CD4-positive, alpha-beta T cell (primary cell): ENCODE measurements around the gene IQSEC1. TPM values are rescaled to one million over a fixed set of nuclear protein-coding genes. Genes with fewer than 3 reads are reported as not detected.

Source experiments
- ATAC-seq: fragments of 200-7000 bp; cut with Tn5 transposase; one replicate; pipeline ENCODE4 v1.10.0; 2022; ENCODE audit warnings: mild to moderate bottlenecking; ENCODE audit not compliant: poor library complexity
- CTCF ChIA-PET: fragments of 350-600 bp; sonication (Branson Sonifier 250); formaldehyde crosslinking; loops from one replicate; lab custom pipeline; 2021; ENCODE audit warnings: antibody characterized with exemption, inconsistent platforms; lab: Charles Lee
- POLR2A ChIA-PET: fragments of 350-600 bp; sonication (Branson Sonifier 250); formaldehyde crosslinking; loops from one replicate; lab custom pipeline; 2021; ENCODE audit warnings: antibody characterized with exemption, inconsistent platforms; lab: Charles Lee
- DNase-seq, 14 experiments: peaks; one replicate each; pipeline ENCODE4 v3.0.0-alpha.2; 2013 to 2020; ENCODE audit warnings: mixed read lengths in 2 of 14
- H3K27ac ChIP-seq, 2 donors: one replicate each; pipeline versions ENCODE4 v1.5.1 to v1.7.0; 2013; ENCODE audit warnings: low read length in 2 of 2, low read depth in 1 of 2, mild to moderate bottlenecking in 1 of 2
- H3K27me3 ChIP-seq, 2 experiments: 1 replicate in 1 of 2; 2 replicates in 1 of 2; pipeline versions ENCODE4 v1.6.1 to v1.7.0; 2013; ENCODE audit warnings: low read length in 2 of 2, control low read depth in 1 of 2, mild to moderate bottlenecking in 1 of 2, moderate library complexity in 1 of 2; ENCODE audit not compliant: insufficient read depth in 2 of 2, control insufficient read depth in 1 of 2
- H3K36me3 ChIP-seq: one replicate; pipeline ENCODE4 v1.6.1; 2013; ENCODE audit warnings: low read length, control low read depth; ENCODE audit not compliant: insufficient read depth
- H3K4me1 ChIP-seq: one replicate; pipeline ENCODE4 v1.6.1; 2013; ENCODE audit warnings: low read length, control low read depth; ENCODE audit not compliant: insufficient read depth
- H3K4me3 ChIP-seq: one replicate; pipeline ENCODE4 v1.5.1; 2013; ENCODE audit warnings: mild to moderate bottlenecking, low read length, moderate library complexity
- H3K9me3 ChIP-seq, 2 experiments: 1 replicate in 1 of 2; 2 replicates in 1 of 2; pipeline versions ENCODE4 v1.6.1 to v1.7.0; 2013; ENCODE audit warnings: low read length in 2 of 2, mild to moderate bottlenecking in 2 of 2, control low read depth in 1 of 2, moderate library complexity in 1 of 2; ENCODE audit not compliant: control insufficient read depth in 1 of 2, insufficient read depth in 1 of 2
- H3K27ac Mint-ChIP-seq: one replicate; pipeline ENCODE4 v1.8.0; 2020; ENCODE audit warnings: mixed read lengths
- H3K27me3 Mint-ChIP-seq: one replicate; pipeline ENCODE4 v1.8.0; 2021; ENCODE audit warnings: mixed read lengths
- H3K36me3 Mint-ChIP-seq: one replicate; pipeline ENCODE4 v1.8.0; 2021; ENCODE audit warnings: low read depth, mixed read lengths
- H3K4me1 Mint-ChIP-seq: one replicate; pipeline ENCODE4 v1.8.0; 2021; ENCODE audit warnings: low read depth, mixed read lengths
- H3K4me3 Mint-ChIP-seq: one replicate; pipeline ENCODE4 v1.8.0; 2020; ENCODE audit warnings: mild to moderate bottlenecking, mixed read lengths
- H3K9me3 Mint-ChIP-seq: one replicate; pipeline ENCODE4 v1.8.0; 2020; ENCODE audit warnings: mixed read lengths
- CTCF ChIP-seq: fragments of 200-600 bp; IDR thresholded peaks from one replicate; pipeline ENCODE4 v1.8.0; 2022; ENCODE audit warnings: antibody characterized with exemption, mild to moderate bottlenecking
- intact Hi-C, 2 experiments: fragments of 100-400 bp; cut with DNase I in 1 of 2; cut with micrococcal nuclease in 1 of 2; formaldehyde crosslinking; loops; one replicate each; pipeline versions ENCODE4 v1.15.1 to v1.9.0; 2023 to 2025; cut with DNase I, micrococcal nuclease
- total RNA-seq, 174 experiments: library from RNA in 2 of 174; stranded (reverse) in 2 of 174; gene quantifications; one replicate each; pipeline ENCODE4 v1.2.3 and lab custom pipeline; 2021 to 2026

IQSEC1 gene
- total RNA-seq, 2 experiments from 2014 or later: 102 to 108 TPM

- DNase-seq: no peak
- H3K36me3 Mint-ChIP-seq: no peaks in the 10 kb centered on the region
- H3K27me3 ChIP-seq: no peaks in the 10 kb centered on the region
- ChIA-PET POLR2A (no interaction called here), CTCF (interaction anchor here (1.9 kb wide), 1 partner anchor 13 kb away, joined by 6 read pairs; no protein-coding TSS in a partner anchor)
- no peaks in the 10 kb centered on the region for H3K27me3 Mint-ChIP-seq
- no peaks in the 10 kb centered on the region for H3K36me3 ChIP-seq
- no peak overlapping the region for H3K4me3 Mint-ChIP-seq
- no peak overlapping the region for H3K4me3 ChIP-seq
- H3K4me1 ChIP-seq: no peaks in the 10 kb centered on the region
- no peak for TF ChIP-seq CTCF
- peaks cover 0 to 10% of the 10 kb centered on the region in 2 experiments for H3K9me3 ChIP-seq
- H3K4me1 Mint-ChIP-seq: no peaks in the 10 kb centered on the region
- no peak overlapping the region for H3K27ac ChIP-seq
- ATAC-seq: no peak
- no peaks in the 10 kb centered on the region for H3K9me3 Mint-ChIP-seq
- H3K27ac Mint-ChIP-seq: no peak overlapping the region
- intact Hi-C loops: no loop called here
Observed at GRCh38 chr3:13104511-13104910, 31.3 kb upstream of the IQSEC1 start.

- TF ChIP-seq CTCF: no peak
- Histone ChIP-seq H3K4me3 (no peak overlapping the region), H3K27me3 (no peaks in the 10 kb centered on the region), H3K9me3 (peaks cover 0 to 5% of the 10 kb centered on the region in 2 experiments), H3K27ac (no peak overlapping the region), H3K36me3 (no peaks in the 10 kb centered on the region), H3K4me1 (no peaks in the 10 kb centered on the region)
- Mint-ChIP-seq H3K27me3 (no peaks in the 10 kb centered on the region), H3K4me3 (no peak overlapping the region), H3K36me3 (no peaks in the 10 kb centered on the region), H3K4me1 (no peaks in the 10 kb centered on the region), H3K9me3 (no peaks in the 10 kb centered on the region), H3K27ac (no peak overlapping the region)
- ChIA-PET POLR2A (no interaction called here), CTCF (interaction anchor here (1.9 kb wide), 1 partner anchor 12 kb away, joined by 6 read pairs; no protein-coding TSS in a partner anchor)
- intact Hi-C loops: no loop called here
- DNase-seq (no peak), ATAC-seq (no peak)
Observed at GRCh38 chr3:13103416-13104058, 30.3 kb upstream of the IQSEC1 start.

- Mint-ChIP-seq H3K27me3 (no peaks in the 10 kb centered on the region), H3K9me3 (no peaks in the 10 kb centered on the region), H3K4me1 (no peaks in the 10 kb centered on the region), H3K36me3 (no peaks in the 10 kb centered on the region), H3K27ac (no peak overlapping the region), H3K4me3 (no peak overlapping the region)
- Histone ChIP-seq H3K9me3 (peaks cover 0 to 5% of the 10 kb centered on the region in 2 experiments), H3K4me3 (no peak overlapping the region), H3K4me1 (no peaks in the 10 kb centered on the region), H3K36me3 (no peaks in the 10 kb centered on the region), H3K27me3 (no peaks in the 10 kb centered on the region), H3K27ac (no peak overlapping the region)
- intact Hi-C loops: no loop called here
- ATAC-seq: no peak
- ChIA-PET POLR2A (no interaction called here), CTCF (interaction anchor here (1.9 kb wide), 1 partner anchor 11 kb away, joined by 6 read pairs; no protein-coding TSS in a partner anchor)
- DNase-seq: no peak
- TF ChIP-seq CTCF: no peak
Observed at GRCh38 chr3:13102386-13103345, 29.4 kb upstream of the IQSEC1 start.
